ENCODE measurements around the gene ULK1.
"Not testable (repeated sequence)": the region's sequence is repeated elsewhere in the genome, so short reads cannot be mapped to it uniquely, and the experiment has no call there.

The ULK1 gene

GRCh38 chr12:131943389-131943788 is 49.0 kb downstream of the ULK1 start:
- no peak for DNase-seq (ENCODE audit: low read depth)

GRCh38 chr12:131943876-131944275 is 49.5 kb downstream of the ULK1 start:
- DNase-seq (ENCODE audit: low read depth): no peak

GRCh38 chr12:131944601-131945251 is 50.3 kb downstream of the ULK1 start:
- no peak for DNase-seq (ENCODE audit: low read depth)

GRCh38 chr12:131946757-131947156 is 52.3 kb downstream of the ULK1 start:
- no peak for DNase-seq (ENCODE audit: low read depth)

GRCh38 chr12:131947482-131948027 is 53.1 kb downstream of the ULK1 start:
- no peak for DNase-seq (ENCODE audit: low read depth)

- no peak for DNase-seq (ENCODE audit: low read depth)
These were observed 53.8 kb downstream of the ULK1 start for GRCh38 chr12:131948166-131948712.

GRCh38 chr12:131948713-131949430 is 54.5 kb downstream of the ULK1 start:
- not testable (repeated sequence) for DNase-seq (ENCODE audit: low read depth)

- peak; percentile 91 for DNase-seq (ENCODE audit: low read depth)
These were observed 55.2 kb downstream of the ULK1 start, which contains the start of gene EP400 for GRCh38 chr12:131949431-131950181. Gene EP400, plus strand, starts transcription at chr12:131949942. Its CDS starts 10,678 bp downstream, at chr12:131960620.

GRCh38 chr12:131950182-131950913 is 55.9 kb downstream of the ULK1 start:
- DNase-seq (ENCODE audit: low read depth): no peak

GRCh38 chr12:131953810-131954209 is 59.4 kb downstream of the ULK1 start:
- DNase-seq (ENCODE audit: low read depth): not testable (repeated sequence)

- DNase-seq (ENCODE audit: low read depth): not testable (repeated sequence)
These were observed 60.0 kb downstream of the ULK1 start for GRCh38 chr12:131954460-131954859.

GRCh38 chr12:131959116-131959515 is 64.7 kb downstream of the ULK1 start:
- DNase-seq (ENCODE audit: low read depth): no peak

- DNase-seq (ENCODE audit: low read depth): no peak
These were observed 65.5 kb downstream of the ULK1 start for GRCh38 chr12:131959641-131960589.

GRCh38 chr12:131960590-131961325 is 66.3 kb downstream of the ULK1 start:
- DNase-seq (ENCODE audit: low read depth): not testable (repeated sequence)

GRCh38 chr12:131961328-131961727 is 66.9 kb downstream of the ULK1 start:
- not testable (repeated sequence) for DNase-seq (ENCODE audit: low read depth)

- no peak for DNase-seq (ENCODE audit: low read depth)
These were observed 67.6 kb downstream of the ULK1 start for GRCh38 chr12:131962069-131962468.

GRCh38 chr12:131963381-131963780 is 69.0 kb downstream of the ULK1 start:
- DNase-seq (ENCODE audit: low read depth): no peak

GRCh38 chr12:131965073-131965472 is 70.7 kb downstream of the ULK1 start:
- no peak for DNase-seq (ENCODE audit: low read depth)

- no peak for DNase-seq (ENCODE audit: low read depth)
These were observed 76.8 kb downstream of the ULK1 start for GRCh38 chr12:131971226-131971625.

Measured in GM04504 (cell line).